ENCODE results near the gene WFDC1.

GRCh38 chr16:84344781-84345180 is 50.1 kb downstream of the WFDC1 start:
- TF ChIP-seq POLR2AphosphoS5 (IDR thresholded peaks at IDR 0.05; ENCODE audit: insufficient read depth, low read depth, low read length) (no peak), POLR2A (IDR thresholded peaks at IDR 0.05; ENCODE audit: low read depth, low read length) (no peak), CTCF (IDR thresholded peaks at IDR 0.05; ENCODE audit: extremely low read depth in 1 of 2, insufficient read depth in 1 of 2, low read depth in 1 of 2, low read length in 2 of 2) (no peak), EZH2 (IDR thresholded peaks at IDR 0.05; ENCODE audit: borderline replicate concordance, low read depth, low read length, severe bottlenecking) (no peak)
